ENCODE results near the gene ARHGAP10.

Gene ARHGAP10

GRCh38 chr4:147828331-147828905 is 96.5 kb downstream of the ARHGAP10 start:
- H3K4me3 ChIP-seq (ENCODE audit: low read depth, low read length) = no peak overlapping the region
- no peak for TF ChIP-seq CTCF (IDR thresholded peaks at IDR 0.05; ENCODE audit: borderline replicate concordance, insufficient read depth, low read depth, low read length)

GRCh38 chr4:147829401-147830101 is 97.7 kb downstream of the ARHGAP10 start:
- TF ChIP-seq CTCF (IDR thresholded peaks at IDR 0.05; ENCODE audit: borderline replicate concordance, insufficient read depth, low read depth, low read length) = no peak
- no peak overlapping the region for H3K4me3 ChIP-seq (ENCODE audit: low read depth, low read length)

- no peak overlapping the region for H3K4me3 ChIP-seq (ENCODE audit: low read depth, low read length)
- no peak for TF ChIP-seq CTCF (IDR thresholded peaks at IDR 0.05; ENCODE audit: borderline replicate concordance, insufficient read depth, low read depth, low read length)
Observed at GRCh38 chr4:147830102-147830463, 98.2 kb downstream of the ARHGAP10 start.

- TF ChIP-seq CTCF (IDR thresholded peaks at IDR 0.05; ENCODE audit: borderline replicate concordance, insufficient read depth, low read depth, low read length) = no peak
- no peak overlapping the region for H3K4me3 ChIP-seq (ENCODE audit: low read depth, low read length)
Observed at GRCh38 chr4:147830987-147831386, 99.1 kb downstream of the ARHGAP10 start.

- no peak overlapping the region for H3K4me3 ChIP-seq (ENCODE audit: low read depth, low read length)
- TF ChIP-seq CTCF (IDR thresholded peaks at IDR 0.05; ENCODE audit: borderline replicate concordance, insufficient read depth, low read depth, low read length) = no peak
Observed at GRCh38 chr4:147831551-147832171, 99.8 kb downstream of the ARHGAP10 start.

GRCh38 chr4:147833254-147833653 is 101.4 kb downstream of the ARHGAP10 start:
- H3K4me3 ChIP-seq (ENCODE audit: low read depth, low read length) = no peak overlapping the region
- no peak for TF ChIP-seq CTCF (IDR thresholded peaks at IDR 0.05; ENCODE audit: borderline replicate concordance, insufficient read depth, low read depth, low read length)

- no peak overlapping the region for H3K4me3 ChIP-seq (ENCODE audit: low read depth, low read length)
- TF ChIP-seq CTCF (IDR thresholded peaks at IDR 0.05; ENCODE audit: borderline replicate concordance, insufficient read depth, low read depth, low read length) = no peak
Observed at GRCh38 chr4:147833741-147834140, 101.9 kb downstream of the ARHGAP10 start.

All from GM12875 (cell line).